ENCODE data around the gene SAP30BP.
"Not testable (repeated sequence)": the region's sequence is repeated elsewhere in the genome, so short reads cannot be mapped to it uniquely, and the experiment has no call there.

Gene SAP30BP

GRCh38 chr17:75634376-75634740 lies 32.8 kb upstream of the SAP30BP start:
- no peak for DNase-seq (ENCODE audit: low spot score)

GRCh38 chr17:75634754-75635609 lies 32.2 kb upstream of the SAP30BP start:
- DNase-seq (ENCODE audit: low spot score) = no peak

GRCh38 chr17:75635610-75636202 lies 31.4 kb upstream of the SAP30BP start:
- no peak for DNase-seq (ENCODE audit: low spot score)

- no peak for DNase-seq (ENCODE audit: low spot score)
Observed at GRCh38 chr17:75636381-75637142, 30.6 kb upstream of the SAP30BP start.

GRCh38 chr17:75637143-75637538 lies 30.0 kb upstream of the SAP30BP start:
- DNase-seq (ENCODE audit: low spot score) = no peak

GRCh38 chr17:75637551-75637950 lies 29.6 kb upstream of the SAP30BP start:
- no peak for DNase-seq (ENCODE audit: low spot score)

GRCh38 chr17:75638039-75638438 lies 29.1 kb upstream of the SAP30BP start:
- not testable (repeated sequence) for DNase-seq (ENCODE audit: low spot score)

- no peak for DNase-seq (ENCODE audit: low spot score)
Observed at GRCh38 chr17:75638893-75639292, 28.2 kb upstream of the SAP30BP start.

- no peak for DNase-seq (ENCODE audit: low spot score)
Observed at GRCh38 chr17:75639327-75639726, 27.8 kb upstream of the SAP30BP start.

GRCh38 chr17:75639771-75640555 lies 27.2 kb upstream of the SAP30BP start:
- no peak for DNase-seq (ENCODE audit: low spot score)

GRCh38 chr17:75640556-75641119 lies 26.5 kb upstream of the SAP30BP start:
- no peak for DNase-seq (ENCODE audit: low spot score)

GRCh38 chr17:75641343-75641742 lies 25.8 kb upstream of the SAP30BP start:
- no peak for DNase-seq (ENCODE audit: low spot score)

GRCh38 chr17:75642182-75642783 lies 24.9 kb upstream of the SAP30BP start:
- DNase-seq (ENCODE audit: low spot score) = no peak

- no peak for DNase-seq (ENCODE audit: low spot score)
Observed at GRCh38 chr17:75642784-75643642, 24.1 kb upstream of the SAP30BP start.

- DNase-seq (ENCODE audit: low spot score) = no peak
Observed at GRCh38 chr17:75643643-75644017, 23.5 kb upstream of the SAP30BP start.

- no peak for DNase-seq (ENCODE audit: low spot score)
Observed at GRCh38 chr17:75645501-75645888, 21.6 kb upstream of the SAP30BP start.

- no peak for DNase-seq (ENCODE audit: low spot score)
Observed at GRCh38 chr17:75645889-75646637, 21.1 kb upstream of the SAP30BP start.

GRCh38 chr17:75646638-75646992 lies 20.5 kb upstream of the SAP30BP start:
- DNase-seq (ENCODE audit: low spot score) = no peak

GRCh38 chr17:75647061-75647460 lies 20.1 kb upstream of the SAP30BP start:
- no peak for DNase-seq (ENCODE audit: low spot score)

GRCh38 chr17:75647921-75648320 lies 19.2 kb upstream of the SAP30BP start:
- DNase-seq (ENCODE audit: low spot score) = no peak
